Endothelial cell of umbilical vein (primary cell): Measurements from ENCODE around the gene TSPYL2. TPM values are rescaled to one million over a fixed set of nuclear protein-coding genes. Genes with fewer than 3 reads are reported as not detected.

Source experiments
- BruUV-seq: library from RNA; stranded (reverse); fragments of 400-500 nt; replicated peaks from 2 replicates; lab custom pipeline; 2021; lab: Mats Ljungman, UMichigan
- CTCF ChIA-PET: fragments of 300-600, 350-600 bp; sonication (Branson Sonifier 250); formaldehyde crosslinking; loops from one replicate; lab custom pipeline; 2021; ENCODE audit warnings: antibody characterized with exemption, inconsistent platforms; lab: Charles Lee
- POLR2A ChIA-PET: fragments of 300-600, 350-600 bp; sonication (Branson Sonifier 250); formaldehyde crosslinking; loops from one replicate; lab custom pipeline; 2021; ENCODE audit warnings: antibody characterized with exemption, inconsistent platforms; lab: Charles Lee
- DNase-seq: peaks from one replicate; pipeline ENCODE4 v3.0.0-alpha.2; 2011; ENCODE audit warnings: low read depth, low spot score
- FAIRE-seq: peaks from 2 replicates; lab custom pipeline; 2011; peaks lifted over from hg19 to GRCh38; lab: Jason Lieb, UNC
- H2AFZ ChIP-seq: 2 replicates; pipeline ENCODE4 v1.6.0; 2012; ENCODE audit warnings: low read depth, low read length, control low read depth, inconsistent platforms
- H3K27ac ChIP-seq: 2 replicates; pipeline ENCODE4 v1.5.1; 2011; ENCODE audit warnings: low read depth, mild to moderate bottlenecking, control low read depth, low read length, moderate library complexity; ENCODE audit not compliant: insufficient read depth
- H3K27me3 ChIP-seq, 2 experiments: 2 replicates each; pipeline versions ENCODE4 v1.6.0 to v1.6.1; 2011; ENCODE audit warnings: low read length in 2 of 2, mixed read lengths in 1 of 2; ENCODE audit not compliant: control insufficient read depth in 2 of 2, insufficient read depth in 2 of 2
- H3K36me3 ChIP-seq, 2 experiments: 2 replicates in 1 of 2; 3 replicates in 1 of 2; pipeline ENCODE4 v1.5.1; 2011; ENCODE audit warnings: low read length in 2 of 2, mild to moderate bottlenecking in 1 of 2, moderate library complexity in 1 of 2; ENCODE audit not compliant: control insufficient read depth in 2 of 2, insufficient read depth in 2 of 2; ENCODE audit errors: extremely low read depth in 1 of 2
- H3K4me1 ChIP-seq: 3 replicates; pipeline ENCODE4 v1.5.1; 2011; ENCODE audit warnings: mild to moderate bottlenecking, low read length; ENCODE audit not compliant: control insufficient read depth, insufficient read depth; ENCODE audit errors: extremely low read depth
- H3K4me2 ChIP-seq: 2 replicates; pipeline ENCODE4 v1.6.1; 2011; ENCODE audit warnings: low read length, control low read depth, mixed read lengths; ENCODE audit not compliant: insufficient read depth
- H3K4me3 ChIP-seq, 3 experiments: fragments of 200-600 bp in 1 of 3; sonication (generic), shearing (Covaris generic) in 1 of 3; replicated peaks in 1 of 3; 2 replicates each; pipeline ENCODE4 v1.5.1; 2011 to 2016; ENCODE audit warnings: control low read depth in 3 of 3, low read length in 3 of 3, mild to moderate bottlenecking in 2 of 3, inconsistent platforms in 1 of 3, low read depth in 1 of 3, moderate library complexity in 1 of 3; ENCODE audit not compliant: insufficient read depth in 1 of 3
- H3K79me2 ChIP-seq: 2 replicates; pipeline ENCODE4 v1.6.0; 2012; ENCODE audit warnings: low read length, inconsistent platforms; ENCODE audit not compliant: control insufficient read depth, insufficient read depth
- H3K9ac ChIP-seq: replicated peaks from 2 replicates; pipeline ENCODE3; 2011; ENCODE audit warnings: low read length, control low read depth; ENCODE audit not compliant: insufficient read depth; ENCODE audit errors: extremely low read depth
- H3K9me1 ChIP-seq: replicated peaks from 3 replicates; pipeline ENCODE4 v1.6.0; 2011; ENCODE audit warnings: mild to moderate bottlenecking, low read length; ENCODE audit not compliant: control insufficient read depth, insufficient read depth; ENCODE audit errors: extremely low read depth
- H3K9me3 ChIP-seq: replicated peaks from 2 replicates; pipeline ENCODE4 v1.5.1; 2012; ENCODE audit warnings: low read length, inconsistent platforms; ENCODE audit not compliant: control insufficient read depth, insufficient read depth
- H4K20me1 ChIP-seq: replicated peaks from 2 replicates; pipeline ENCODE3; 2011; ENCODE audit warnings: mild to moderate bottlenecking, low read length; ENCODE audit not compliant: control insufficient read depth, insufficient read depth; ENCODE audit errors: extremely low read depth
- EZH2 ChIP-seq: IDR thresholded peaks from 2 replicates; pipeline ENCODE4 v1.6.1; 2012; ENCODE audit warnings: borderline replicate concordance, low read depth, mild to moderate bottlenecking, moderate library complexity, low read length, inconsistent platforms; ENCODE audit not compliant: severe bottlenecking
- FOS ChIP-seq: IDR thresholded peaks from 2 replicates; pipeline ENCODE4 v1.6.1; 2011; ENCODE audit warnings: mild to moderate bottlenecking, low read length, moderate library complexity, borderline replicate concordance; ENCODE audit not compliant: insufficient read depth
- GATA2 ChIP-seq: IDR thresholded peaks from 2 replicates; pipeline ENCODE4 v1.7.0; 2011; ENCODE audit warnings: low read depth, mild to moderate bottlenecking, moderate library complexity, mixed read lengths, low read length; ENCODE audit not compliant: insufficient read length, insufficient read depth
- MYC ChIP-seq: IDR thresholded peaks from one replicate; pipeline ENCODE4 v1.6.1; 2011; ENCODE audit warnings: mild to moderate bottlenecking, low read depth, low read length
- POLR2A ChIP-seq: IDR thresholded peaks from 2 replicates; pipeline ENCODE4 v1.6.1; 2012; ENCODE audit warnings: low read depth, mild to moderate bottlenecking, control low read depth, low read length
- POLR2AphosphoS5 ChIP-seq: IDR thresholded peaks from 2 replicates; pipeline ENCODE4 v1.6.1; 2012; ENCODE audit warnings: low read depth, mild to moderate bottlenecking, control low read depth, low read length, moderate library complexity; ENCODE audit not compliant: insufficient read depth
- dilution Hi-C: fragments of 300-500 bp; cut with MboI; formaldehyde crosslinking; loops from one replicate; pipeline ENCODE4 v1.15.0; 2019; ENCODE audit warnings: low sequenced_read_pairs; ENCODE audit not compliant: extremely low pct_ligation_motif_present
- intact Hi-C: fragments of 100-400 bp; cut with micrococcal nuclease; formaldehyde crosslinking; loops from one replicate; pipeline ENCODE4 v1.10.0; 2022
- polyA plus RNA-seq, 4 experiments: library from polyadenylated mRNA; depleted of rRNA in 3 of 4; stranded (reverse) in 3 of 4; unstranded in 1 of 4; fragments of >200 nt; gene quantifications; 2 replicates each; pipeline versions ENCODE4 v1.2.1 to v1.2.3, GENCODE V29; 2011 to 2012; ENCODE audit warnings: missing spikeins in 1 of 4
- total RNA-seq: library from RNA; stranded (reverse); gene quantifications from 2 replicates; pipeline ENCODE4 v1.2.3, GENCODE V29; 2021
- TF ChIP-seq, protein P1 (sequence below), 2 donors: IDR thresholded peaks; 1 replicate in 1 of 2; 2 replicates in 1 of 2; pipeline ENCODE4 v1.5.1; 2011; ENCODE audit warnings: low read length in 2 of 2, mild to moderate bottlenecking in 2 of 2, moderate library complexity in 2 of 2, control low read depth in 1 of 2, inconsistent platforms in 1 of 2, low read depth in 1 of 2; ENCODE audit not compliant: insufficient read depth in 1 of 2; ENCODE audit errors: extremely low read depth in 1 of 2
- TF ChIP-seq, protein P2 (sequence below): IDR thresholded peaks from 2 replicates; pipeline ENCODE4 v1.6.1; 2011; ENCODE audit not compliant: insufficient read depth, insufficient read length

Gene TSPYL2
- total and polyA plus RNA-seq, 2 donors (not counting 3 experiments of a cell fraction or from before 2014, with no cell fraction given), result 17.3 to 17.8 TPM

DNA sequence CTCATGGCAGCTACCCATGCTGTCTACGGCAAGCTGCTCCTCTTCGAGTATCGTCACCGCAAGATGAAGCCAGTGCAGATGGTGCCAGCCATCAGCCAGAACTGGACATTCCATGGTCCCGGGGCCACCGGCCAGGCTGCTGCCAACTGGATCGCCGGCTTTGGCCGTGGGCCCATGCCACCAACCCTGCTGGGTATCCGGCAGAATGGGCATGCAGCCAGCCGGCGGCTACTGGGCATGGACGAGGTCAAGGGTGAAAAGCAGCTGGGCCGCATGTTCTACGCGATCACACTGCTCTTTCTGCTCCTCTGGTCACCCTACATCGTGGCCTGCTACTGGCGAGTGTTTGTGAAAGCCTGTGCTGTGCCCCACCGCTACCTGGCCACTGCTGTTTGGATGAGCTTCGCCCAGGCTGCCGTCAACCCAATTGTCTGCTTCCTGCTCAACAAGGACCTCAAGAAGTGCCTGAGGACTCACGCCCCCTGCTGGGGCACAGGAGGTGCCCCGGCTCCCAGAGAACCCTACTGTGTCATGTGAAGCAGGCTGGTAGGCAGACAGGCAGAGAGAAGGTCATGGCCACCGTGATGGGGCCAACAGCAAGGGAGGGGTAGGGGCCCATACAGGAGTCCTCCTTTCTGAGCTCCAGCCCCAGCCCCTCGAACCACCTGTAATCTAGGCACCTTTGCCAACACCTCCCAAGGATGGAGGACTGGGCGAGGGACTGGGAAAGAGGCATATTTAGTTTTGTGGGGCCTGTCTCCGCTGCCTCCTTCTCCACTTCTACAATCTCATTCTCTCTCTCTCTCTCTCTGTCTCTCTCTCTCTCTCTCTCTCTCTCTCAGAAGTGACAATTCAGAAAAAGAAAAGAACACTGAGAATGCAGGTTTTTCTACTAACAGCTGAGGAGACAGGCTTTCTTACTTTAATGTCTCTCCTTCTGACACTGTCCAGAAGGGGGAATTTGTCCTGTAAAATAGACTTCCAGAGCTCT lies 4.7 kb upstream of the TSPYL2 start:
- no peak for TF ChIP-seq FOS
- no peak for TF ChIP-seq POLR2A
- no peak for TF ChIP-seq EZH2
- TF ChIP-seq GATA2, result no peak
- TF ChIP-seq POLR2AphosphoS5, result no peak
- no peak for TF ChIP-seq MYC
- TF ChIP-seq, protein P1, sequence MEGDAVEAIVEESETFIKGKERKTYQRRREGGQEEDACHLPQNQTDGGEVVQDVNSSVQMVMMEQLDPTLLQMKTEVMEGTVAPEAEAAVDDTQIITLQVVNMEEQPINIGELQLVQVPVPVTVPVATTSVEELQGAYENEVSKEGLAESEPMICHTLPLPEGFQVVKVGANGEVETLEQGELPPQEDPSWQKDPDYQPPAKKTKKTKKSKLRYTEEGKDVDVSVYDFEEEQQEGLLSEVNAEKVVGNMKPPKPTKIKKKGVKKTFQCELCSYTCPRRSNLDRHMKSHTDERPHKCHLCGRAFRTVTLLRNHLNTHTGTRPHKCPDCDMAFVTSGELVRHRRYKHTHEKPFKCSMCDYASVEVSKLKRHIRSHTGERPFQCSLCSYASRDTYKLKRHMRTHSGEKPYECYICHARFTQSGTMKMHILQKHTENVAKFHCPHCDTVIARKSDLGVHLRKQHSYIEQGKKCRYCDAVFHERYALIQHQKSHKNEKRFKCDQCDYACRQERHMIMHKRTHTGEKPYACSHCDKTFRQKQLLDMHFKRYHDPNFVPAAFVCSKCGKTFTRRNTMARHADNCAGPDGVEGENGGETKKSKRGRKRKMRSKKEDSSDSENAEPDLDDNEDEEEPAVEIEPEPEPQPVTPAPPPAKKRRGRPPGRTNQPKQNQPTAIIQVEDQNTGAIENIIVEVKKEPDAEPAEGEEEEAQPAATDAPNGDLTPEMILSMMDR (IDR thresholded peaks at IDR 0.05; ENCODE audit: extremely low read depth in 1 of 2, insufficient read depth in 1 of 2, low read depth in 1 of 2, low read length in 2 of 2), result no peak
- TF ChIP-seq, protein P2, sequence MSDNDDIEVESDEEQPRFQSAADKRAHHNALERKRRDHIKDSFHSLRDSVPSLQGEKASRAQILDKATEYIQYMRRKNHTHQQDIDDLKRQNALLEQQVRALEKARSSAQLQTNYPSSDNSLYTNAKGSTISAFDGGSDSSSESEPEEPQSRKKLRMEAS, result no peak
- Histone ChIP-seq H2AFZ (no peak overlapping the region), H3K4me2 (no peak overlapping the region), H3K9me1 (no peaks in the 10 kb centered on the region), H3K9me3 (no peaks in the 10 kb centered on the region), H3K27me3 (no peaks in the 10 kb centered on the region), H3K27ac (no peak overlapping the region), H3K36me3 (peaks cover 0 to 3% of the 10 kb centered on the region in 2 experiments), H4K20me1 (no peaks in the 10 kb centered on the region), H3K4me1 (peaks cover 3% of the 10 kb centered on the region), H3K9ac (no peak overlapping the region), H3K79me2 (no peaks in the 10 kb centered on the region), H3K4me3 (no peak overlapping the region)
- ChIA-PET POLR2A (no interaction called here), CTCF (no interaction called here)
- FAIRE-seq, result no peak
- dilution Hi-C loops (no loop called here), intact Hi-C loops (no loop called here)
- BruUV-seq, result no TSS peak
- no peak for DNase-seq
